ENCODE measurements around the gene MOB3A.

MOB3A gene

DNA sequence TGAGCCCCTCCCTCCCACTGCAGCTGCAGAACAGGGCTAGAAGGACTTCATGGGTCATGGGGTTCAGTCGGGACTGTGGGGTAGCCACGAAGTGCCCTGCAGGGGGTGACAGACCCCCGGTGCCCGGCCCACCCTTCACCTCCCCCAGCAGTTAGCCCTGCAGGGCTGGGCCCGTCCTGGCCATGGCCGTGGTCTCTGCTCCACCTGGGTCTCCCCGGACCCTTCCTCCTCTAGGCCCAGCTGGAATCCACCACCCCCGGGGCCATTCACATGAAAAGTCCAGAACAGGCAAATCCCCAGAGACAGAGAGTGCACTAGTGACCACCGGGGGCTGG is 62.3 kb downstream of the MOB3A start:
- no peak overlapping the region for H3K4me3 ChIP-seq (ENCODE audit: low read depth, low read length)
- DNase-seq (ENCODE audit: low read depth, low spot score), result no peak
- TF ChIP-seq, protein P1, sequence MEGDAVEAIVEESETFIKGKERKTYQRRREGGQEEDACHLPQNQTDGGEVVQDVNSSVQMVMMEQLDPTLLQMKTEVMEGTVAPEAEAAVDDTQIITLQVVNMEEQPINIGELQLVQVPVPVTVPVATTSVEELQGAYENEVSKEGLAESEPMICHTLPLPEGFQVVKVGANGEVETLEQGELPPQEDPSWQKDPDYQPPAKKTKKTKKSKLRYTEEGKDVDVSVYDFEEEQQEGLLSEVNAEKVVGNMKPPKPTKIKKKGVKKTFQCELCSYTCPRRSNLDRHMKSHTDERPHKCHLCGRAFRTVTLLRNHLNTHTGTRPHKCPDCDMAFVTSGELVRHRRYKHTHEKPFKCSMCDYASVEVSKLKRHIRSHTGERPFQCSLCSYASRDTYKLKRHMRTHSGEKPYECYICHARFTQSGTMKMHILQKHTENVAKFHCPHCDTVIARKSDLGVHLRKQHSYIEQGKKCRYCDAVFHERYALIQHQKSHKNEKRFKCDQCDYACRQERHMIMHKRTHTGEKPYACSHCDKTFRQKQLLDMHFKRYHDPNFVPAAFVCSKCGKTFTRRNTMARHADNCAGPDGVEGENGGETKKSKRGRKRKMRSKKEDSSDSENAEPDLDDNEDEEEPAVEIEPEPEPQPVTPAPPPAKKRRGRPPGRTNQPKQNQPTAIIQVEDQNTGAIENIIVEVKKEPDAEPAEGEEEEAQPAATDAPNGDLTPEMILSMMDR (IDR thresholded peaks at IDR 0.05; ENCODE audit: low read depth, low read length), result no peak
- in situ Hi-C loops (cut with HindIII; ENCODE audit: low sequenced_read_pairs), result no loop called here

DNA sequence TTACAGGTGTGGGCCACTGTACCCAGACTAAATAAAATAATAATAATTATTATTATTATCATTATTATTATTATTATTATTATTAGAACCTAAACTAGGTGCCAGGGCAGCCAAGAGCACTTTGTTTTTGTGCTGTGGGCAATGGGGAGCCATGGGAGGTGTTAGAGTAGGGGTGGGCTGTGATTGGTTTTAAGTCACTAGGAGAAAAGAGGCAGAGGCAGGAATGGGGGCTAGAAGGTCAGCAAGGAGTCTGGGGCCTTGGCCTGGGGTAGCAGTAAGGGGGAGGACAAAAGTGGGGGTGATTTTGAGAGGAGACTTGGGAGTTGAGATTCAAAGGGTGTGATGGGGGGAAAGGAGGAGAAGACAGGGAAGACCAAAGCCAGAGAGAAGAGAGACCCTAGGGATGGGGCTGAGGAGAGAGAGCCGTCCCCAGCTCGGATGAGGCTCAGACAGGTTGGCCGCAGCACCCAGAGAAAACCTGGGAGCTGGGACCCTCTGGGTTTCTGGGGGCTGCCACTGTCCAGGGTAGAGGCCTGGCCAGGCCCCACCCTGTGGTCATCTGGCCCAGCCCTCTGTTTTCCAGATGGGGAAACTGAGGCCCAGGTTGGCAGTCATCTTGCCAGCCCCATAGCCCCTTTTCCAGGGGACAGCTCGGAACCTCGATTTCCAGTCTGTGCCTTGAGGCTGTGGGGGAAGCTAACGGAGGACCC is 62.9 kb downstream of the MOB3A start:
- in situ Hi-C loops (cut with HindIII; ENCODE audit: low sequenced_read_pairs), result no loop called here
- H3K4me3 ChIP-seq (ENCODE audit: low read depth, low read length), result no peak overlapping the region
- DNase-seq (ENCODE audit: low read depth, low spot score), result no peak
- TF ChIP-seq, protein P1 (IDR thresholded peaks at IDR 0.05; ENCODE audit: low read depth, low read length), result no peak

DNA sequence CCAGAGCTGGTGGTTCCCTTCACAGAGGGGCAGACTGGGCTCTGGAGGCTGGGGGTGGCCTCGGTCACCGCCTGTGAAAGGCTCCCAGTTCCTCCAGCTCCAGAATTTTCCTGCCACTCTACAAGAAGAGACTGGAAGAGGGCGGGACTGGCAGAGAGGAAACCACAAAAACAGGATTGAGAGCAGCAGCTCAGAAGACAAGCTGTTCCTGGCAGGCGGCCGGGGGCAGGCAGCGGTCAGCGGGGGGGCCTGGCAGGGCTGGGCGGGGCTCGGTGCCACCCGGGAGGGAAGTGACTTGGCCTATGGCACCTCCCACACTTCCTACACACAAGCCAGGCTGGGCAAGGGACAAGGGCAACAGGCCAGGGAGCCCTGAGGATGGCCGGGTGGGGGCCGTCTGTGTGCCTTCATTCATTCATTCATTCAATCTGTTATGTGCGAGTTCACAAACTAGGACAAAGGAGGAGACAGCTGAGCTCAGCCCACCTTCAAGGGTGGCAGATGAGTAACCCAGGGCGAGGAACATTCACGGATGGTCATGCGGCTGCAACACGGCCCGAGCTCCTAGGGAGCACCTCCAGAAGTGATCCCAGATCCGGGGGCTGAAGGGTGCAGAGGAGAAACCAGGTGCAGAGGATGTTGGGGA is 63.7 kb downstream of the MOB3A start:
- TF ChIP-seq, protein P1 (IDR thresholded peaks at IDR 0.05; ENCODE audit: low read depth, low read length), result no peak
- H3K4me3 ChIP-seq (ENCODE audit: low read depth, low read length), result no peak overlapping the region
- peak; percentile 88 for DNase-seq (ENCODE audit: low read depth, low spot score)
- in situ Hi-C loops (cut with HindIII; ENCODE audit: low sequenced_read_pairs), result no loop called here

DNA sequence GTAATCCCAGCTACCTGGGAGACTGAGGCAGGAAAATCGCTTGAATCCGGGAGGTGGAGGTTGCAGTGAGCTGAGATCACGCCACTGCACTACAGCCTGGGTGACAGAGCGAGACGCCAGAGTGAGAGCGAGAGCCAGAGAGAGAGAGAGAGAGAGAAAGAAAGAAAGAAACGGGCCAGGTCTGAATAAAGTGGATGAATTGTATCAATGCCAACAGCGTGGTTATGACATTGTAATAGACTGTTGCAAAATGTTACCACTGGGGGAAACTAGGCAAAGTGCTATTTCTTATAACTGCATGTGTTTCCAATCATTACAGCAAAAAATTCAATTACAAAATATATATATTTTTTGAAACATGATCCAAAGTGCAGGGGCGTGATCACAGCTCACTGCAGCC is 68.8 kb downstream of the MOB3A start:
- peak; percentile 76 for DNase-seq (ENCODE audit: low read depth, low spot score)
- no peak overlapping the region for H3K4me3 ChIP-seq (ENCODE audit: low read depth, low read length)
- TF ChIP-seq, protein P1 (IDR thresholded peaks at IDR 0.05; ENCODE audit: low read depth, low read length), result no peak
- in situ Hi-C loops (cut with HindIII; ENCODE audit: low sequenced_read_pairs), result no loop called here

DNA sequence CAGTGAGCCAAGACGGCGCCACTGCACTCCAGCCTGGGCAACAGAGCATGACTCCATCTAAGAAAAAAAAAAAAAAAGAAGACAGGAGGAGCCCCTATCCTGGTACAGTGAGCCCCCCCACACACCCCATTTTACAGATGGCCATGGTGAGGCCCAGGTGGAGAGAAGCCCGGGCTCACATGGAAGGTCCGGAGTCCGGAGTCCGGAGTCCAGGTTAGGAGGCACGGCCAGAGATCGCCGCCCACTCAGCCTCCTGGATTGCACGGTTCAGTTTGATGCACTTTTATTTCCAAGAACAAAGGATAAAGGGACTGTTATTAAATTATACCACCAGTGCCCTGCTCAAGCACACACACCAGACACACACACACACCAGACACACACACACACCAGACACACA is 69.4 kb downstream of the MOB3A start:
- DNase-seq (ENCODE audit: low read depth, low spot score), result no peak
- TF ChIP-seq, protein P1 (IDR thresholded peaks at IDR 0.05; ENCODE audit: low read depth, low read length), result no peak
- in situ Hi-C loops (cut with HindIII; ENCODE audit: low sequenced_read_pairs), result no loop called here
- no peak overlapping the region for H3K4me3 ChIP-seq (ENCODE audit: low read depth, low read length)

DNA sequence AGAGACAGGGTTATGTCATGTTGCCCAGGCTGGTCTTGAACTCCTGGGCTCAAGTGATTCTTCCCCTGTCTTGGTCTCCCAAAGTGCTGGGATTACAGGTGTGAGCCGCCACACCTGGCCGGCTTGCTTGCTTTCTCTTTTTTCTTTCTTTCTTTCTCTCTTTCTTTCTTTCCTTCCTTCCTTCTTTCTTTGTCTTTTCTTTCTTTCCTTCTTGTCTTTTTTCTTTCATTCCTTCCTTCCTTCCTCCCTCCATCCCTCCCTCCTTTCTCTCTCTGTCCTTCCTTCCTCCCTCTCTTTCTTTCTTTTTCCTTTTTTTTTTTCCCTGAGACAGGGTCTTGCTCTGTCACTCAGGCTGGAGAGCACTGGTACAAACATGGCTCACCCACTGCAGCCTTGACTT is 73.8 kb downstream of the MOB3A start:
- H3K4me3 ChIP-seq (ENCODE audit: low read depth, low read length), result no peak overlapping the region
- DNase-seq (ENCODE audit: low read depth, low spot score), result no peak
- TF ChIP-seq, protein P1 (IDR thresholded peaks at IDR 0.05; ENCODE audit: low read depth, low read length), result no peak
- in situ Hi-C loops (cut with HindIII; ENCODE audit: low sequenced_read_pairs), result no loop called here
